SU-DHL-6 (cell line): ENCODE results near the gene SPRY1.
A peak's percentile ranks its signal among the peaks of the same experiment; 100 is the strongest.

ENCODE experiments used
- H2AFZ ChIP-seq: fragments of 200-600 bp; sonication (generic); 2 replicates; pipeline ENCODE4 v1.6.1; 2014; ENCODE audit warnings: low read depth, mild to moderate bottlenecking, moderate library complexity, mixed read lengths, antibody characterized with exemption, low read length; ENCODE audit not compliant: severe bottlenecking
- H3F3A ChIP-seq: fragments of 200-600 bp; shearing (Covaris generic); 2 replicates; pipeline ENCODE4 v1.6.0; 2016; ENCODE audit warnings: antibody characterized with exemption, mild to moderate bottlenecking; ENCODE audit not compliant: insufficient read depth
- H3K27ac ChIP-seq: fragments of 200-600 bp; sonication (generic); 2 replicates; pipeline ENCODE4 v1.5.1; 2016; ENCODE audit warnings: low read depth, mild to moderate bottlenecking, low read length, moderate library complexity, mixed read lengths
- H3K27me3 ChIP-seq: fragments of 200-600 bp; sonication (generic), shearing (Covaris generic); 2 replicates; pipeline ENCODE4 v1.6.0; 2014; ENCODE audit warnings: mild to moderate bottlenecking, low read length
- H3K36me3 ChIP-seq: fragments of 200-600 bp; sonication (generic); 2 replicates; pipeline ENCODE4 v1.6.1; 2014; ENCODE audit warnings: mild to moderate bottlenecking, low read length, mixed read lengths
- H3K4me2 ChIP-seq: fragments of 300-600, 200-600 bp; shearing (Covaris generic), sonication (generic); 2 replicates; pipeline ENCODE4 v1.6.0; 2014; ENCODE audit warnings: low read length, low read depth, mild to moderate bottlenecking; ENCODE audit not compliant: poor library complexity, severe bottlenecking
- H3K4me3 ChIP-seq: fragments of 200-600 bp; sonication (generic); 2 replicates; pipeline ENCODE4 v1.5.1; 2014; ENCODE audit warnings: antibody characterized with exemption, low read length, mild to moderate bottlenecking, mixed read lengths; ENCODE audit not compliant: insufficient read depth, poor library complexity, severe bottlenecking
- H3K79me2 ChIP-seq: fragments of 200-600 bp; sonication (generic); 2 replicates; pipeline ENCODE4 v1.6.1; 2014; ENCODE audit warnings: mild to moderate bottlenecking, low read length, moderate library complexity; ENCODE audit not compliant: insufficient read depth
- H3K9ac ChIP-seq: fragments of 200-600 bp; sonication (generic); 2 replicates; pipeline ENCODE4 v1.7.0; 2014; ENCODE audit warnings: mild to moderate bottlenecking, low read length
- H3K9me2 ChIP-seq: fragments of 200-600 bp; sonication (generic); replicated peaks from 2 replicates; pipeline ENCODE4 v1.6.1; 2014; ENCODE audit warnings: low read length; ENCODE audit not compliant: insufficient read depth
- H3K9me3 ChIP-seq: fragments of 200-600 bp; sonication (generic); 2 replicates; pipeline ENCODE4 v1.6.1; 2014; ENCODE audit warnings: low read length, mixed read lengths; ENCODE audit not compliant: insufficient read depth
- H4K20me1 ChIP-seq: fragments of 200-600 bp; sonication (generic); 2 replicates; pipeline ENCODE4 v1.6.1; 2014; ENCODE audit warnings: low read depth, mild to moderate bottlenecking, antibody characterized with exemption, low read length, moderate library complexity, mixed read lengths
- CTCF ChIP-seq: fragments of 200-600 bp; sonication (generic); IDR thresholded peaks from one replicate; pipeline ENCODE4 v1.5.1; 2017; ENCODE audit warnings: antibody characterized with exemption, mild to moderate bottlenecking, low read length, moderate library complexity; ENCODE audit not compliant: insufficient read depth, poor library complexity, severe bottlenecking
- EZH2phosphoT487 ChIP-seq: fragments of 200-600 bp; sonication (generic), shearing (Covaris generic); conservative IDR thresholded peaks from 2 replicates; pipeline ENCODE4 v1.6.1; 2018; ENCODE audit warnings: mild to moderate bottlenecking, antibody characterized with exemption, low read length, moderate library complexity, mixed read lengths

The SPRY1 gene

GRCh38 chr4:123396307-123397143 lies at the start of gene SPRY1:
Gene SPRY1 (plus strand): TSS chr4:123396795. CDS start chr4:123401592, 4,797 bp downstream.
- Histone ChIP-seq H3K4me2 (peak within 1 kb of the TSS; percentile 72), H3K27me3 (no peaks in the 10 kb centered on the region), H3K36me3 (no peaks in the 10 kb centered on the region), H3K79me2 (no peaks in the 10 kb centered on the region), H3K9ac (peak within 1 kb of the TSS; percentile 44), H3K9me2 (no peaks in the 10 kb centered on the region), H3K4me3 (peak within 1 kb of the TSS; percentile 61), H2AFZ (peak within 1 kb of the TSS; percentile 86), H4K20me1 (no peaks in the 10 kb centered on the region), H3F3A (no peaks in the 10 kb centered on the region), H3K27ac (no peak within 1 kb of the TSS), H3K9me3 (no peaks in the 10 kb centered on the region)
- TF ChIP-seq EZH2phosphoT487 (no peak), CTCF (no peak)

GRCh38 chr4:123346951-123347350 lies 49.6 kb upstream of the SPRY1 start:
- no peaks in the 10 kb centered on the region for H3K36me3 ChIP-seq
- TF ChIP-seq CTCF (no peak), EZH2phosphoT487 (no peak)
- no peaks in the 10 kb centered on the region for H3K27me3 ChIP-seq
- H3K9ac ChIP-seq: no peak overlapping the region
- H3K27ac ChIP-seq: no peak overlapping the region
- H3F3A ChIP-seq: no peaks in the 10 kb centered on the region
- no peaks in the 10 kb centered on the region for H3K9me2 ChIP-seq
- H3K79me2 ChIP-seq: no peaks in the 10 kb centered on the region
- no peak overlapping the region for H2AFZ ChIP-seq
- H4K20me1 ChIP-seq: no peaks in the 10 kb centered on the region
- H3K9me3 ChIP-seq: no peaks in the 10 kb centered on the region
- H3K4me2 ChIP-seq: no peak overlapping the region
- no peak overlapping the region for H3K4me3 ChIP-seq

- no peak overlapping the region for H3K27ac ChIP-seq
- H3K4me2 ChIP-seq: no peak overlapping the region
- H3K9me2 ChIP-seq: no peaks in the 10 kb centered on the region
- no peak overlapping the region for H2AFZ ChIP-seq
- no peaks in the 10 kb centered on the region for H3K36me3 ChIP-seq
- H3K4me3 ChIP-seq: no peak overlapping the region
- TF ChIP-seq EZH2phosphoT487: no peak
- TF ChIP-seq CTCF: no peak
- no peaks in the 10 kb centered on the region for H4K20me1 ChIP-seq
- H3K79me2 ChIP-seq: no peaks in the 10 kb centered on the region
- no peaks in the 10 kb centered on the region for H3F3A ChIP-seq
- H3K9me3 ChIP-seq: no peaks in the 10 kb centered on the region
- H3K27me3 ChIP-seq: no peaks in the 10 kb centered on the region
- H3K9ac ChIP-seq: no peak overlapping the region
These were observed 47.6 kb upstream of the SPRY1 start for GRCh38 chr4:123348946-123349345.
